Activated CD8-positive, alpha-beta memory T cell treated with anti-CD3 and anti-CD28 coated beads, Interleukin-2, amount 50 U/mL, for 4 hours (primary cell): Measurements from ENCODE around the gene RPS2.
"Not testable (repeated sequence)": the region's sequence is repeated elsewhere in the genome, so short reads cannot be mapped to it uniquely, and the experiment has no call there.

Experiments
- DNase-seq: peaks from one replicate; pipeline ENCODE4 v3.0.0-alpha.2; 2020

Gene RPS2

GRCh38 chr16:1964506-1965395, at the start of gene RPS2:
Gene RPS2, minus strand, starts transcription at chr16:1964826. Its CDS starts 201 bp downstream, at chr16:1964625.
- DNase-seq: peak; percentile 99

- DNase-seq: no peak
These were observed 48.9 kb upstream of the RPS2 start for GRCh38 chr16:2013527-2013926.

- not testable (repeated sequence) for DNase-seq
These were observed 47.1 kb upstream of the RPS2 start for GRCh38 chr16:2011726-2012125.

- peak; percentile 80 for DNase-seq
These were observed 45.3 kb upstream of the RPS2 start, which contains the start of gene ZNF598 for GRCh38 chr16:2009791-2010510. Gene ZNF598, minus strand, starts transcription at chr16:2009821.

- DNase-seq: no peak
These were observed 44.6 kb upstream of the RPS2 start for GRCh38 chr16:2009164-2009711.

GRCh38 chr16:2008631-2009163, 44.1 kb upstream of the RPS2 start:
- DNase-seq: no peak

- DNase-seq: no peak
These were observed 43.4 kb upstream of the RPS2 start for GRCh38 chr16:2008009-2008526.

GRCh38 chr16:2007081-2007836, 42.6 kb upstream of the RPS2 start:
- DNase-seq: no peak

- DNase-seq: no peak
These were observed 41.7 kb upstream of the RPS2 start for GRCh38 chr16:2006317-2006716.

GRCh38 chr16:2005646-2006045, 41.0 kb upstream of the RPS2 start:
- DNase-seq: no peak

GRCh38 chr16:2004795-2005517, 40.3 kb upstream of the RPS2 start:
- no peak for DNase-seq

GRCh38 chr16:2003827-2004641, 39.4 kb upstream of the RPS2 start:
- DNase-seq: peak; percentile 84

- DNase-seq: no peak
These were observed 38.7 kb upstream of the RPS2 start for GRCh38 chr16:2003231-2003826.

- no peak for DNase-seq
These were observed 38.0 kb upstream of the RPS2 start for GRCh38 chr16:2002406-2003230.

- DNase-seq: peak; percentile 17
These were observed 37.1 kb upstream of the RPS2 start for GRCh38 chr16:2001456-2002355.

GRCh38 chr16:2001035-2001434, 36.4 kb upstream of the RPS2 start:
- peak; percentile 13 for DNase-seq

- DNase-seq: peak; percentile 13
These were observed 35.4 kb upstream of the RPS2 start for GRCh38 chr16:1999866-2000514.
